ENCODE results near the gene UNC79. TPM values are rescaled to one million over a fixed set of nuclear protein-coding genes. Genes with fewer than 3 reads are reported as not detected.

UNC79 gene
- total and polyA plus RNA-seq, 10 of the 15 experiments (the other 5 are each of a cell fraction or from before 2014, with no cell fraction given) = 0.04 to 0.29 (median 0.14) TPM

DNA sequence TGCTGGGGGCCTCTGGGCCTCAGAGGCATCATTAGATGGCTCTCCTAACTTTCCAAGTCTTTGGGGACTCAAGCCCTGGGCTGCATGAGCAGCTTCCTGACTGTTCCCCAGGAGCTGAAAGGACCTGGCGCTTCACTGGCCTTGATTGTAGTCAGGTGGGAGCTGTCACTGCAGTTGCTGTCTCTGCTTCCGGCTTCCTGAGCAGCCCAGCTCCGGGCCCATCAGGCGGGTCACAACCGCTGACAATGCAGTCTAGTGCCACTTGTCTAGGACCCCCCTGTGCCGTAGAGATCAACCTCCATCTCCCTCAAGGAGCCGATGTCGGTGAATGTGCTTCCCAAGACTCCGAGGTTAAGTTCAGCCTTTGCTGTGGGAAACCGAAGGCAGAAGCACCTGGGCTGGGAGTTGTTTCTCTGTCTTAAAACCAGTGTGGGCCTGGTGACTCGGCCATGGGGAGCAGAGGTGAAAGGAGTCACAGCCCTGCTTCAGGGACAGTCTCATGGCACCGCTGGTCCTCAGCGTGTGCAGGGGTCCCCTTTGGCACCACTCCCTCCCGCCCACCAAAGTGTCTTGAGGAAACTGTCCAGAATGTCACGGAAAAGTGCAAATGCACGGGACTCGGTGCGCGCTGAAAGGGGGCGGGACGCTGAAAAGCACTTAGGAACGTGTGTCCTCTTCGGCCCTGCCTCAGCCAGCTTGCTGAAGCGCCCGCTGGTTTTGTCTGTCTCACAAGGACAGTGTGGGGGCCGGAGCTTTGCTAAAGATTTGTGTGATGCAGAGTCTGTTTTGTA, 312.7 kb downstream of the UNC79 start (continued):
- TF ChIP-seq MXI1 (IDR thresholded peaks at IDR 0.05; ENCODE audit: low read depth, low read length) (no peak), SP1 (IDR thresholded peaks at IDR 0.05; ENCODE audit: low read depth, low read length) (no peak), ZNF622 (IDR thresholded peaks at IDR 0.05) (no peak), MEF2B (IDR thresholded peaks at IDR 0.05; ENCODE audit: partially characterized antibody, poor library complexity, severe bottlenecking) (no peak), BRCA1 (IDR thresholded peaks at IDR 0.05; ENCODE audit: low read depth, low read length) (no peak), TCF7 (IDR thresholded peaks at IDR 0.05; ENCODE audit: borderline replicate concordance) (no peak), SPI1 (IDR thresholded peaks at IDR 0.05; ENCODE audit: borderline replicate concordance, insufficient read depth, low read depth, low read length) (no peak)

DNA sequence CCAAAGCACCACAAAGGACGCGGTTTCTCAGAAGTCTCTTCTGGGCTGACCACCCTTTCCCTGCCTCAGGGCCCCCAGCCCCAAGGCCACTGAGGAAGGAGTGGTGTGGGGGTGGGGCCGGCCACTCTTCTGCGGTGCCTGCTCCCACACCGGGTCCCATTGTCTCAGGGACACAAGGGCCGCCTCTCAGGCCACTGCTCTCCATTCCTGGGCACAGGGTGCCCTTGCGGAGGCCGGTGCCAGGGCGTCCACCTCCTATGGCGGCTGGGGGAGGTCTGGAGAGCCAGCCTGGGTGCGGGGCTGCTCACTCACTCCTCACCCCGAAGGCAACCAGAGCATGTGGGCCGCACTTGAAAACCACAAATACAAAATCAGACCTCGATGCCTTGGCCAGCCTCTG, 313.4 kb downstream of the UNC79 start:
- ChIA-PET SMC1A (ENCODE audit: uncharacterized antibody, unreplicated experiment) (interaction anchor here (1.2 kb wide), 1 partner anchor 10 kb away, joined by 3 read pairs; no protein-coding TSS in a partner anchor), RAD21 (ENCODE audit: unreplicated experiment) (no interaction called here), CTCF (no interaction called here), POLR2A (no interaction called here)
- Histone ChIP-seq H3K4me3 (no peak overlapping the region), H2AFZ (ENCODE audit: control insufficient read depth, low read depth, low read length) (no peak overlapping the region), H3K79me2 (ENCODE audit: control insufficient read depth, insufficient read depth, low read length) (no peaks in the 10 kb centered on the region), H3K36me3 (ENCODE audit: control insufficient read depth in 2 of 2, insufficient read depth in 2 of 2, low read length in 1 of 2) (no peaks in the 10 kb centered on the region), H3K4me1 (ENCODE audit: control insufficient read depth, insufficient read depth, low read length) (no peaks in the 10 kb centered on the region), H3K4me2 (ENCODE audit: control insufficient read depth, insufficient read depth) (no peak overlapping the region), H3K9ac (ENCODE audit: control insufficient read depth, insufficient read depth, low read length) (no peak overlapping the region), H3K27me3 (replicated peaks in 1 of 2; ENCODE audit: control insufficient read depth in 2 of 2, insufficient read depth in 2 of 2, low read length in 1 of 2) (no peaks in the 10 kb centered on the region), H3K9me3 (replicated peaks; ENCODE audit: control insufficient read depth, insufficient read depth, low read length) (no peaks in the 10 kb centered on the region), H4K20me1 (ENCODE audit: control insufficient read depth, insufficient read depth) (no peaks in the 10 kb centered on the region), H3K27ac (ENCODE audit: control insufficient read depth, insufficient read depth) (no peak overlapping the region)
- WGBS (ENCODE audit: insufficient coverage, insufficient replicate concordance, low lambda C conversion rate, missing lambda C conversion rate) = 25% methylated on average over 14 of the region's 14 CpGs
- intact Hi-C loops (cut with micrococcal nuclease; ENCODE audit: unreplicated experiment) = no loop called here
- no TSS peak for BruUV-seq (replicated peaks)
- ATAC-seq (no peak), DNase-seq (ENCODE audit: low read depth, low spot score) (no peak), FAIRE-seq (no peak)
- in situ Hi-C loops (cut with MboI) = no loop called here
- TF ChIP-seq, protein P1, sequence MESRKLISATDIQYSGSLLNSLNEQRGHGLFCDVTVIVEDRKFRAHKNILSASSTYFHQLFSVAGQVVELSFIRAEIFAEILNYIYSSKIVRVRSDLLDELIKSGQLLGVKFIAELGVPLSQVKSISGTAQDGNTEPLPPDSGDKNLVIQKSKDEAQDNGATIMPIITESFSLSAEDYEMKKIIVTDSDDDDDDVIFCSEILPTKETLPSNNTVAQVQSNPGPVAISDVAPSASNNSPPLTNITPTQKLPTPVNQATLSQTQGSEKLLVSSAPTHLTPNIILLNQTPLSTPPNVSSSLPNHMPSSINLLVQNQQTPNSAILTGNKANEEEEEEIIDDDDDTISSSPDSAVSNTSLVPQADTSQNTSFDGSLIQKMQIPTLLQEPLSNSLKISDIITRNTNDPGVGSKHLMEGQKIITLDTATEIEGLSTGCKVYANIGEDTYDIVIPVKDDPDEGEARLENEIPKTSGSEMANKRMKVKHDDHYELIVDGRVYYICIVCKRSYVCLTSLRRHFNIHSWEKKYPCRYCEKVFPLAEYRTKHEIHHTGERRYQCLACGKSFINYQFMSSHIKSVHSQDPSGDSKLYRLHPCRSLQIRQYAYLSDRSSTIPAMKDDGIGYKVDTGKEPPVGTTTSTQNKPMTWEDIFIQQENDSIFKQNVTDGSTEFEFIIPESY (IDR thresholded peaks at IDR 0.05) = no peak
- TF ChIP-seq KLF5 (IDR thresholded peaks at IDR 0.05; ENCODE audit: partially characterized antibody) (no peak), GATAD2B (conservative IDR thresholded peaks at IDR 0.05; ENCODE audit: low read depth) (no peak), SIN3A (IDR thresholded peaks at IDR 0.05; ENCODE audit: low read depth, low read length) (no peak), RBBP5 (conservative IDR thresholded peaks at IDR 0.05) (no peak), RAD51 (IDR thresholded peaks at IDR 0.05) (no peak), TAF1 (IDR thresholded peaks at IDR 0.05; ENCODE audit: borderline replicate concordance, low read depth, low read length) (no peak), TBL1XR1 (IDR thresholded peaks at IDR 0.05; ENCODE audit: low read depth, low read length) (no peak), CREB1 (IDR thresholded peaks at IDR 0.05; ENCODE audit: low read depth) (no peak)
- TF ChIP-seq, protein P2, sequence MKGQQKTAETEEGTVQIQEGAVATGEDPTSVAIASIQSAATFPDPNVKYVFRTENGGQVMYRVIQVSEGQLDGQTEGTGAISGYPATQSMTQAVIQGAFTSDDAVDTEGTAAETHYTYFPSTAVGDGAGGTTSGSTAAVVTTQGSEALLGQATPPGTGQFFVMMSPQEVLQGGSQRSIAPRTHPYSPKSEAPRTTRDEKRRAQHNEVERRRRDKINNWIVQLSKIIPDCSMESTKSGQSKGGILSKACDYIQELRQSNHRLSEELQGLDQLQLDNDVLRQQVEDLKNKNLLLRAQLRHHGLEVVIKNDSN (IDR thresholded peaks at IDR 0.05; ENCODE audit: borderline replicate concordance, extremely low read length, insufficient read depth, low read depth, low read length) = no peak
- TF ChIP-seq, protein P3, sequence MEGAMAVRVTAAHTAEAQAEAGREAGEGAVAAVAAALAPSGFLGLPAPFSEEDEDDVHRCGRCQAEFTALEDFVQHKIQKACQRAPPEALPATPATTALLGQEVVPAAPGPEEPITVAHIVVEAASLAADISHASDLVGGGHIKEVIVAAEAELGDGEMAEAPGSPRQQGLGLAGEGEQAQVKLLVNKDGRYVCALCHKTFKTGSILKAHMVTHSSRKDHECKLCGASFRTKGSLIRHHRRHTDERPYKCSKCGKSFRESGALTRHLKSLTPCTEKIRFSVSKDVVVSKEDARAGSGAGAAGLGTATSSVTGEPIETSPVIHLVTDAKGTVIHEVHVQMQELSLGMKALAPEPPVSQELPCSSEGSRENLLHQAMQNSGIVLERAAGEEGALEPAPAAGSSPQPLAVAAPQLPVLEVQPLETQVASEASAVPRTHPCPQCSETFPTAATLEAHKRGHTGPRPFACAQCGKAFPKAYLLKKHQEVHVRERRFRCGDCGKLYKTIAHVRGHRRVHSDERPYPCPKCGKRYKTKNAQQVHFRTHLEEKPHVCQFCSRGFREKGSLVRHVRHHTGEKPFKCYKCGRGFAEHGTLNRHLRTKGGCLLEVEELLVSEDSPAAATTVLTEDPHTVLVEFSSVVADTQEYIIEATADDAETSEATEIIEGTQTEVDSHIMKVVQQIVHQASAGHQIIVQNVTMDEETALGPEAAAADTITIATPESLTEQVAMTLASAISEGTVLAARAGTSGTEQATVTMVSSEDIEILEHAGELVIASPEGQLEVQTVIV (IDR thresholded peaks at IDR 0.05; ENCODE audit: borderline replicate concordance, partially characterized antibody) = no peak
